Measurements from ENCODE around the gene POU2F1. TPM values are rescaled to one million over a fixed set of nuclear protein-coding genes. Genes with fewer than 3 reads are reported as not detected.

Gene POU2F1
- total and polyA plus RNA-seq, 2 donors (not counting 1 experiment from before 2014, with no cell fraction given), result 5.2 to 48.8 TPM

GRCh38 chr1:167450843-167451242 lies 230.2 kb downstream of the POU2F1 start:
- Histone ChIP-seq H3K79me2 (ENCODE audit: control insufficient read depth, insufficient read depth, low read length) (peaks cover 3% of the 10 kb centered on the region), H3K9ac (ENCODE audit: low read length) (no peak overlapping the region), H3K4me2 (replicated peaks; ENCODE audit: low read depth, low read length, poor library complexity, severe bottlenecking) (no peak overlapping the region), H4K20me1 (ENCODE audit: control insufficient read depth, insufficient read depth, low read length, poor library complexity, severe bottlenecking) (no peaks in the 10 kb centered on the region), H3K36me3 (replicated peaks in 1 of 2; ENCODE audit: control extremely low read depth in 1 of 2, control insufficient read depth in 1 of 2, extremely low read depth in 1 of 2, insufficient read depth in 2 of 2, low read length in 1 of 2) (no peaks in the 10 kb centered on the region), H3K27ac (ENCODE audit: low read length in 2 of 2) (no peak overlapping the region), H3K4me3 (ENCODE audit: control extremely low read depth in 1 of 5, extremely low read depth in 1 of 5, insufficient read depth in 1 of 5, low read depth in 2 of 5, low read length in 4 of 5) (no peak overlapping the region), H3K9me3 (ENCODE audit: control extremely low read depth in 1 of 3, control insufficient read depth in 2 of 3, insufficient read depth in 1 of 3, low read length in 2 of 3) (no peaks in the 10 kb centered on the region), H3K4me1 (ENCODE audit: control insufficient read depth in 2 of 2, insufficient read depth in 2 of 2, low read length in 2 of 2) (peaks cover 17 to 34% of the 10 kb centered on the region in 2 donors), H3K27me3 (replicated peaks in 1 of 4; ENCODE audit: control extremely low read depth in 1 of 4, control insufficient read depth in 3 of 4, insufficient read depth in 4 of 4, low read length in 3 of 4) (peaks cover 0 to 6% (median 0%) of the 10 kb centered on the region in 4 experiments), H2AFZ (ENCODE audit: insufficient read depth, low read depth, low read length, poor library complexity, severe bottlenecking) (peak overlapping the region; percentile 20)
- intact Hi-C loops (cut with micrococcal nuclease), result no loop called here
- DNase-seq (no peak), ATAC-seq (ENCODE audit: low read depth) (no peak)
- peak overlapping the region; percentile 37 for H3K27ac Mint-ChIP-seq
- ChIA-PET POLR2A (no interaction called here), CTCF (interaction anchor here (0.7 to 2.4 kb wide), 5 partner anchors 9 to 392 kb away, joined by 3 to 10 read pairs (median 3); no protein-coding TSS in a partner anchor)
- H3K9me3 Mint-ChIP-seq (ENCODE audit: insufficient read depth), result no peaks in the 10 kb centered on the region
- H3K4me1 Mint-ChIP-seq, result peaks cover 26% of the 10 kb centered on the region
- peaks cover 4% of the 10 kb centered on the region for H3K27me3 Mint-ChIP-seq
- WGBS (ENCODE audit: insufficient coverage), result 73% methylated on average over 4 of the region's 5 CpGs
- TF ChIP-seq EZH2 (IDR thresholded peaks at IDR 0.05; ENCODE audit: borderline replicate concordance, insufficient read depth, low read depth, low read length, poor library complexity, severe bottlenecking) (no peak), CTCF (IDR thresholded peaks at IDR 0.05) (no peak)
- H3K4me3 Mint-ChIP-seq, result no peak overlapping the region

GRCh38 chr1:167452483-167452882 lies 231.8 kb downstream of the POU2F1 start:
- Histone ChIP-seq H3K4me3 (ENCODE audit: control extremely low read depth in 1 of 5, extremely low read depth in 1 of 5, insufficient read depth in 1 of 5, low read depth in 2 of 5, low read length in 4 of 5) (no peak overlapping the region), H3K36me3 (replicated peaks in 1 of 2; ENCODE audit: control extremely low read depth in 1 of 2, control insufficient read depth in 1 of 2, extremely low read depth in 1 of 2, insufficient read depth in 2 of 2, low read length in 1 of 2) (no peaks in the 10 kb centered on the region), H3K9me3 (ENCODE audit: control extremely low read depth in 1 of 3, control insufficient read depth in 2 of 3, insufficient read depth in 1 of 3, low read length in 2 of 3) (no peaks in the 10 kb centered on the region), H3K27ac (ENCODE audit: low read length in 2 of 2) (no peak overlapping the region), H4K20me1 (ENCODE audit: control insufficient read depth, insufficient read depth, low read length, poor library complexity, severe bottlenecking) (no peaks in the 10 kb centered on the region), H3K4me2 (replicated peaks; ENCODE audit: low read depth, low read length, poor library complexity, severe bottlenecking) (no peak overlapping the region), H3K27me3 (replicated peaks in 1 of 4; ENCODE audit: control extremely low read depth in 1 of 4, control insufficient read depth in 3 of 4, insufficient read depth in 4 of 4, low read length in 3 of 4) (peaks cover 0 to 6% (median 0%) of the 10 kb centered on the region in 4 experiments), H3K4me1 (ENCODE audit: control insufficient read depth in 2 of 2, insufficient read depth in 2 of 2, low read length in 2 of 2) (peaks cover 11 to 33% of the 10 kb centered on the region in 2 donors), H2AFZ (ENCODE audit: insufficient read depth, low read depth, low read length, poor library complexity, severe bottlenecking) (no peak overlapping the region), H3K79me2 (ENCODE audit: control insufficient read depth, insufficient read depth, low read length) (peaks cover 3% of the 10 kb centered on the region), H3K9ac (ENCODE audit: low read length) (no peak overlapping the region)
- H3K27me3 Mint-ChIP-seq, result peaks cover 4% of the 10 kb centered on the region
- 84% methylated on average over 8 of the region's 8 CpGs for WGBS (ENCODE audit: insufficient coverage)
- ATAC-seq (ENCODE audit: low read depth) (no peak), DNase-seq (no peak)
- H3K4me3 Mint-ChIP-seq, result no peak overlapping the region
- peaks cover 23% of the 10 kb centered on the region for H3K4me1 Mint-ChIP-seq
- intact Hi-C loops (cut with micrococcal nuclease), result no loop called here
- TF ChIP-seq CTCF (IDR thresholded peaks at IDR 0.05), result no peak
- no peak for TF ChIP-seq EZH2 (IDR thresholded peaks at IDR 0.05; ENCODE audit: borderline replicate concordance, insufficient read depth, low read depth, low read length, poor library complexity, severe bottlenecking)
- ChIA-PET POLR2A (no interaction called here), CTCF (interaction anchor here (1.3 kb wide), 1 partner anchor 82 kb away, joined by 5 read pairs; no protein-coding TSS in a partner anchor)
- no peak overlapping the region for H3K27ac Mint-ChIP-seq
- H3K9me3 Mint-ChIP-seq (ENCODE audit: insufficient read depth), result no peaks in the 10 kb centered on the region
